ENCODE results near the gene FOXP1.

The FOXP1 gene

DNA sequence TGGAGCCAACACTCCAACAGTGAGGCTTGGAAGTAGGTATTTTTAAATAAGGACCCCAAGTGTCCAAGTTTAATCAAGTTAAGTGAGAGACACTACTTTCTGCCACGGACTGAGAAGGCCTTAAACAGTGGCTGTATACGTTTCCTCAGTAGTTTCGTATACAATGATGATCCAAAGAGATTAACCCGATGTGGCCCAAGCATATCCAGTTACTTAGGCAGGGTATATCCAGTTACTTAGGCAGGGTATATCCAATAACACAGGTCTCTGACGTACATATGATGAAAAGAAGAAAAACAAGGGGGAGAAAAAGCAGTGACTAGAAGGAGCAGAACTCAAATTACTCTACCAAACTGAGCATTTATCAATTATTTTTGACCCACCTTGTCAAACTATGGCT lies 591.4 kb downstream of the FOXP1 start:
- Histone ChIP-seq H3K4me1 (ENCODE audit: control insufficient read depth, insufficient read depth, low read length) (no peaks in the 10 kb centered on the region), H3K9ac (ENCODE audit: low read depth, low read length) (no peak overlapping the region), H3K4me3 (ENCODE audit: low read depth, low read length) (no peak overlapping the region), H3K27me3 (ENCODE audit: control insufficient read depth, insufficient read depth, low read length) (no peaks in the 10 kb centered on the region), H3K9me3 (ENCODE audit: control insufficient read depth, insufficient read depth, low read length) (no peaks in the 10 kb centered on the region), H3K36me3 (ENCODE audit: control insufficient read depth, insufficient read depth, low read length) (no peaks in the 10 kb centered on the region)

DNA sequence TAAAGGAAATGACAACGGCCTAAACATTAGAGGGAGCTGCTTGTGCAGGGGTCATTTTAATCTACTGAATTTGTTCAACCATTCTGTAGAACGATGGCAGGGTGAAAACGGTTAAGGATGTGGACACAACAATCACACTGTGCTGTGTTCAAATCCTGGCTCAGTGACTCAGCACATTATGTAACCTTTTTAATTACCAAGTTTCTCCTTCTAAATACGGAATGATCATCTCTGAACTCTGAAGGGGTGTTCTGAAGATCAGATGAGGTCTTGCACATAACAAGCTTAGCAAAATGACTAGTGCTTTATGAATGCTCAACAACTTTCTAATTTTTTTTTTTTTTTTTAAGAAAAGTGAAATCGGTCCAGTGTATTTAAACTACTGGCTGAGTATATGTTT lies 592.8 kb downstream of the FOXP1 start:
- no peaks in the 10 kb centered on the region for H3K27me3 ChIP-seq (ENCODE audit: control insufficient read depth, insufficient read depth, low read length)
- H3K9me3 ChIP-seq (ENCODE audit: control insufficient read depth, insufficient read depth, low read length) = no peaks in the 10 kb centered on the region
- H3K36me3 ChIP-seq (ENCODE audit: control insufficient read depth, insufficient read depth, low read length) = no peaks in the 10 kb centered on the region
- no peak overlapping the region for H3K9ac ChIP-seq (ENCODE audit: low read depth, low read length)
- H3K4me1 ChIP-seq (ENCODE audit: control insufficient read depth, insufficient read depth, low read length) = no peaks in the 10 kb centered on the region
- H3K4me3 ChIP-seq (ENCODE audit: low read depth, low read length) = no peak overlapping the region

DNA sequence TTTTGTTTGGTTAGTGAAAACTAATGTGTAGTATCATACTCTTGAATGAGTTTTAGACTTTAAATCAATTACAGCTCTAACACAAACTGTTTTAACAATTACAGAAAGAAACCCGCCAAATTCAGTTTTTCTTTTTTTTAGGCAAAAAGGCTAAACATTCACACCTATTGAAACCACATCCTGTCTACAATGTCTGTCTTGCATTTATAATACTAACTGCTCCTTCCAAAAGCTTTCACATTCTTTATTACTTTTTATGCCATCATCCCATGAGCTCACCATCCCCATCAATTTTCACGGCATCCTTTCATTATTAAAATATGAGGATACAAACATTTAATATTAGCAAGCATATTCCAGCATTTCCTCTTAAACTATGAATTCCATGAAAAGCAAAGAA lies 593.3 kb downstream of the FOXP1 start:
- H3K4me3 ChIP-seq (ENCODE audit: low read depth, low read length) = no peak overlapping the region
- H3K27me3 ChIP-seq (ENCODE audit: control insufficient read depth, insufficient read depth, low read length) = no peaks in the 10 kb centered on the region
- no peaks in the 10 kb centered on the region for H3K36me3 ChIP-seq (ENCODE audit: control insufficient read depth, insufficient read depth, low read length)

DNA sequence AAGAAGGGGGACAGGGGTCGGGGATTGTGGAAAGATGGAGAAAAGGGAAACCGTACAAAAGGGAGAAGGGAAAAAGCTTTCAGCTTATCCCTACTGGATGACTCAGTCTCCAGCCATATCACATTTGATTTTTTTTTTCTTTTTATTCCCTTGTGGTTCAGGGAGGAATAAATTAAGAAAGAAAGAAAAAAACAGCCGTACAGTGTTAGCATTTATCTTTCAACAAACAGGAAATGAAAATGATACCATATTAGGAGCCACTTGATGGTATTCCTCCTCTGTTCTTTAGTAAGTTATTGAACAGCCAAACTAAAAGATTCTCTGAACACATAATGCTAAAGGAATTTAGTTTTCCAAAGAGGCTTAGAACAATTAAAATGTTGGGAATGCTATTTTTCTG lies 594.4 kb downstream of the FOXP1 start:
- Histone ChIP-seq H3K36me3 (ENCODE audit: control insufficient read depth, insufficient read depth, low read length) (no peaks in the 10 kb centered on the region), H3K4me3 (ENCODE audit: low read depth, low read length) (no peak overlapping the region), H3K4me1 (ENCODE audit: control insufficient read depth, insufficient read depth, low read length) (no peaks in the 10 kb centered on the region), H3K9ac (ENCODE audit: low read depth, low read length) (no peak overlapping the region), H3K27me3 (ENCODE audit: control insufficient read depth, insufficient read depth, low read length) (no peaks in the 10 kb centered on the region), H3K9me3 (ENCODE audit: control insufficient read depth, insufficient read depth, low read length) (no peaks in the 10 kb centered on the region)

More for the DNA sequence above, 593.3 kb downstream of the FOXP1 start:
- Histone ChIP-seq H3K9me3 (ENCODE audit: control insufficient read depth, insufficient read depth, low read length) (no peaks in the 10 kb centered on the region), H3K4me1 (ENCODE audit: control insufficient read depth, insufficient read depth, low read length) (no peaks in the 10 kb centered on the region), H3K9ac (ENCODE audit: low read depth, low read length) (no peak overlapping the region)

DNA sequence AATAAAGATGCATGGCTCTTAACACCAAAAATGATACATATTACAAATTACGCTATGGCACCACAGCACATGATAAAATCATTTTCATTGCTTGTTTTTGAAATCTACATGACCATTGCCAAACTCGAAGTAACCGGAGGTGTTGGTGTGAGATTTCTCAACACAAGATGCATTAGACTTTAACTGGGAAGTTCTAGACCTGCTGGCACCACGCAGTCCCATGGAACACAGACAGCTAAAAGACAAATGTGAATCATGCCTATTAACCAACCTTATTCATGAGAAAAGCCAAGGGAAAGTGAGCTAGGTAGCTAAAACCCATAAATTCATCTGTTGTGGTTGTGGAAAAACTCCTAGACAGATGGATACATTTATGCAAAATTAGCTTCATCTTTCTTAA lies 595.4 kb downstream of the FOXP1 start:
- no peak overlapping the region for H3K4me3 ChIP-seq (ENCODE audit: low read depth, low read length)
- H3K4me1 ChIP-seq (ENCODE audit: control insufficient read depth, insufficient read depth, low read length) = peaks cover 4% of the 10 kb centered on the region
- no peaks in the 10 kb centered on the region for H3K27me3 ChIP-seq (ENCODE audit: control insufficient read depth, insufficient read depth, low read length)
- H3K9me3 ChIP-seq (ENCODE audit: control insufficient read depth, insufficient read depth, low read length) = no peaks in the 10 kb centered on the region
- no peak overlapping the region for H3K9ac ChIP-seq (ENCODE audit: low read depth, low read length)
- H3K36me3 ChIP-seq (ENCODE audit: control insufficient read depth, insufficient read depth, low read length) = no peaks in the 10 kb centered on the region

DNA sequence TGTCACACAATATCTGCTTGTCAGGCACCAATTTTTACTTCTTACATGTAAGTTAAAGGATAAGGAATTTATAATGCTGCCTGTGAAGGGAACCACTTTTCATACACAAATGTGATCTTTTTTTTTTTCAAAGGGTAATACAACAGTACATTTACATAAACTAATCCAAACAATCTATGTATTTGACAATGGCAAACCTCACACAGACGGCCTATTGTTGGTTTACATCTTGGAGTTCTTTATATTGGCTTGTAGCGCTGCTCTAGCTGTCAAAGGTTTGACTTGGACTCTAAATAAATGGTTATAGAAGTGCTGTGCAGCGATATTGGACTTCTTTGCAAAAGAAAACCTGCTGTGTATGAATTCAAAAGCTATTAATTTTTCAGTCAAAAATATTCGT lies 598.0 kb downstream of the FOXP1 start:
- H3K36me3 ChIP-seq (ENCODE audit: control insufficient read depth, insufficient read depth, low read length) = no peaks in the 10 kb centered on the region
- H3K4me3 ChIP-seq (ENCODE audit: low read depth, low read length) = no peak overlapping the region
- no peak overlapping the region for H3K9ac ChIP-seq (ENCODE audit: low read depth, low read length)
- H3K27me3 ChIP-seq (ENCODE audit: control insufficient read depth, insufficient read depth, low read length) = no peaks in the 10 kb centered on the region
- peaks cover 9% of the 10 kb centered on the region for H3K4me1 ChIP-seq (ENCODE audit: control insufficient read depth, insufficient read depth, low read length)
- no peaks in the 10 kb centered on the region for H3K9me3 ChIP-seq (ENCODE audit: control insufficient read depth, insufficient read depth, low read length)

DNA sequence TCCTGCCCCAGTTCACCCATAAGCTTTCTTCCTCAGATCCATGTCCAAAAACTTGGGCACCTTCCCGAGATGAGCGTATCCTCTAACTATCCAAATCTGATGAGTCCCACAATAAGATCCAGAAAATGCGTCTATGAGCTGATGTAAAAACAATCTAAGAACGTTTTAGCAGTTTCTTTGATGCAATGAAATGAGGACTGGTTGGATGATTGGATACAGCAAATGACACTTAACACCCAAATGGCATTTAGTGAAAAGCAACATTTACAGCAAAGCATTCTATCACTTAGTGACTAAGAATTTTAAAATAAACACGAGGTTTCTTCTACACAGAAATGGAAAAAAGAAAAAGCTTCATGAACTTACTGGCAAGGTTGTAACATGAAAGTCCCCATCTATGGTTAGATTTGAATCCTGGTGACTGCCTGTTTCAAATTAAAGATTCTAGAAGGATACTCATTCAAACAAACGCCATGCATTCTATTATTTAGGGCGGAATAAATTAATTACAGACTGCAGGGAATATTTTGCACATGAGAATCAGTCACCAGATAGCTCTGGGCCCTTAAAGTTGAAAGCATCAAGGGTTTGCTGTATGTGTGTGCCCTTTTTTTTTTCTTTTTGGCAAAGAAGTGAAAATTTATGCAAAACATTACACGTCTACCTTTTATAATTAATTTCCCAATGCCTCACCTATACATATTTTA lies 598.6 kb downstream of the FOXP1 start:
- Histone ChIP-seq H3K4me1 (ENCODE audit: control insufficient read depth, insufficient read depth, low read length) (peaks cover 9% of the 10 kb centered on the region), H3K9me3 (ENCODE audit: control insufficient read depth, insufficient read depth, low read length) (no peaks in the 10 kb centered on the region), H3K27me3 (ENCODE audit: control insufficient read depth, insufficient read depth, low read length) (no peaks in the 10 kb centered on the region), H3K4me3 (ENCODE audit: low read depth, low read length) (no peak overlapping the region), H3K9ac (ENCODE audit: low read depth, low read length) (no peak overlapping the region), H3K36me3 (ENCODE audit: control insufficient read depth, insufficient read depth, low read length) (no peaks in the 10 kb centered on the region)

DNA sequence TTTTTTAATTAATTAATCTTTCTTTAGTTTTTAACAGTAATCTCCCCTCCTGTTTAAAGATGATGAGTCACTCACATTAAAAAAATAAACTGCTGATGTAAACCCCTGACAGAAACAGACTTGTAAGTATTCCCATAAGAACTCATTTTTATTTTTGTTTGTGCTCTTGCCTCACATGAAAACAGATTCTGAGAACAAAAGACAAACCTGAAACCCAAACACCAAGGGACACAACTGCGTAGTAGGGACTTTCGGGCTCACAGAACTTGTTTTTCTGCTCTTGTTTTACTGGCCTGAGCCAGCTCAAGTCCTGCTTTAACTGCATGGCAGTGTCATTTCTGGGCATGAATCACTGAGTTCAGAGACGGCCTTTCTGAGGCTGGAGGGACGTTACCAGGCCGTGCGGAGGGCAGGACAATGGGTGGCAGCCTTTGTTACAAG lies 600.8 kb downstream of the FOXP1 start:
- Histone ChIP-seq H3K9ac (ENCODE audit: low read depth, low read length) (peak overlapping the region; percentile 27), H3K9me3 (ENCODE audit: control insufficient read depth, insufficient read depth, low read length) (no peaks in the 10 kb centered on the region), H3K36me3 (ENCODE audit: control insufficient read depth, insufficient read depth, low read length) (no peaks in the 10 kb centered on the region), H3K27me3 (ENCODE audit: control insufficient read depth, insufficient read depth, low read length) (no peaks in the 10 kb centered on the region), H3K4me3 (ENCODE audit: low read depth, low read length) (no peak overlapping the region), H3K4me1 (ENCODE audit: control insufficient read depth, insufficient read depth, low read length) (peaks cover 9% of the 10 kb centered on the region)

DNA sequence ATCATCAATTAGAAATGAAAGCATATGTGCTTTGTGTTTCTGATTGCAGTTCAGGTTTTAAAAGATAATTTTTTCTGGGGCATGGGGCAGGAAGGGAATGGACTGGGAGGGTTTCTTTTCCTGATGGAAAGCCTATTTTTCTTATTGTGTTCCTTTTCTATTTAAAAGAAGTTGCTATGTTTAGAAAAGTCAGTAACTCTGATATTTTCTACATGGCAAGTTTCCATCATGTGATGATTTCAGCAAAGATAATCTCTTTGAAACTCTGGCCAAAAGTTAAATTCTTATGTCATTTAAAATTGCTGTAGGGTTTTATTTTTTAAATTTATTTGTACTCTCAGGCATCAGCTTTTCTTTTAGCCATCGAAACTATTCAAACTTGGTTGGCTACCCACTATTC lies 601.2 kb downstream of the FOXP1 start:
- no peak overlapping the region for H3K9ac ChIP-seq (ENCODE audit: low read depth, low read length)
- H3K4me3 ChIP-seq (ENCODE audit: low read depth, low read length) = no peak overlapping the region
- peaks cover 9% of the 10 kb centered on the region for H3K4me1 ChIP-seq (ENCODE audit: control insufficient read depth, insufficient read depth, low read length)
- H3K9me3 ChIP-seq (ENCODE audit: control insufficient read depth, insufficient read depth, low read length) = no peaks in the 10 kb centered on the region
- H3K36me3 ChIP-seq (ENCODE audit: control insufficient read depth, insufficient read depth, low read length) = no peaks in the 10 kb centered on the region
- H3K27me3 ChIP-seq (ENCODE audit: control insufficient read depth, insufficient read depth, low read length) = no peaks in the 10 kb centered on the region

DNA sequence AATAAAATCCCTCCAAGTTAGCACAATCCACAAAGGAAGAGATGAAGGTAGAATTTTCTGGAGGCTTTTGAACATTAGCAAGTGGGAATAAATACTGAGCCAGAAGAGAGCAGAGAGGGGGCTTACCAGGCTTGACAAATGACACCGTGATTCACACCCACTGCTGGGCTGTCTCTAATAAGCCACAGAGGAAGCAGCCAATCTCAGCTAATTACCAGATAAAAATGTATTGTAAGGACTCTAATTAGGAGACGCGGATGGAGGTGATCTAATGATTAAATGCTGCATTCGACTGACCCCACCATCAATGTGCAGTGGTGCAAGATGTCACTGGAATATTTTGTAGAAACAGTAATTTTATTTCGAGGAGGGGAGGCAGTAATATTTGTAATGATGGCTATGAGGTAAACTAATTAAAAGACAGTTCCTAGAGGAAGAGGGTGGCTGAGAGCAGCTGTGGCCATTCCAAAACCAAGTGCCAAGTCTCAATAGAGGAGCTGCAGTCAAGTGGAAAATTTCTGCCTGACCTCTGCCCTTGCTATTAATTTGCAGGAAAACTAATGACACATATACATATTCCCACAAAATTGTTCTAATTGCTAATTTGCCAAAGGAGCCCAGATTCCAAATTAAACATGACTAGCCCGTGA lies 602.2 kb downstream of the FOXP1 start:
- no peaks in the 10 kb centered on the region for H3K36me3 ChIP-seq (ENCODE audit: control insufficient read depth, insufficient read depth, low read length)
- no peaks in the 10 kb centered on the region for H3K9me3 ChIP-seq (ENCODE audit: control insufficient read depth, insufficient read depth, low read length)
- H3K9ac ChIP-seq (ENCODE audit: low read depth, low read length) = no peak overlapping the region
- H3K4me1 ChIP-seq (ENCODE audit: control insufficient read depth, insufficient read depth, low read length) = peaks cover 9% of the 10 kb centered on the region
- H3K27me3 ChIP-seq (ENCODE audit: control insufficient read depth, insufficient read depth, low read length) = no peaks in the 10 kb centered on the region
- no peak overlapping the region for H3K4me3 ChIP-seq (ENCODE audit: low read depth, low read length)

DNA sequence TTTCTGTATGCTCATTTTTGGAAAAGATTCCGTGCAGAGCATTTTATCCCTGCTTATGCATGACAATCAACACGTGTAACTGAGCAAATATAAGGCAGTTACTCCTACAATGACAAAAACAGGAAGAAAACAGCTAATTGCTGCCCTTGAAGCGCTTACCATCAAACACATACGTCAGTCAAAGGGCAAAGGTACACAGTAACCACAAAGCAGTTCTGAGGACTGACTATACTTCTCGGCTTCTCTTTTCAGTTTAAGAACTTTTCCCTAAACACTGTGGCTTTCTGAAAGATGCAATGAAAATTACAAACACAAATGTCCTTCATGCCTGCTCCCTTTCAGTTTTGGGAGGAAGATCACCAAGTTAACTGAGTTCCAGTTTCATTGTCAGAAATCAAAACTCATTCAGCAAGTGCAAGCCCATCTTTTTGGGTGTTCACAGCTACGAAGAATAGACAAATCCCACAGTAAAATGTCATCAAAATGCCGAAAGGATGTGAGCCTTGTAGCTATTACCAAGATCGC lies 602.8 kb downstream of the FOXP1 start:
- H3K9me3 ChIP-seq (ENCODE audit: control insufficient read depth, insufficient read depth, low read length) = no peaks in the 10 kb centered on the region
- H3K9ac ChIP-seq (ENCODE audit: low read depth, low read length) = no peak overlapping the region
- no peak overlapping the region for H3K4me3 ChIP-seq (ENCODE audit: low read depth, low read length)
- H3K36me3 ChIP-seq (ENCODE audit: control insufficient read depth, insufficient read depth, low read length) = no peaks in the 10 kb centered on the region
- no peaks in the 10 kb centered on the region for H3K27me3 ChIP-seq (ENCODE audit: control insufficient read depth, insufficient read depth, low read length)
- H3K4me1 ChIP-seq (ENCODE audit: control insufficient read depth, insufficient read depth, low read length) = peaks cover 9% of the 10 kb centered on the region

DNA sequence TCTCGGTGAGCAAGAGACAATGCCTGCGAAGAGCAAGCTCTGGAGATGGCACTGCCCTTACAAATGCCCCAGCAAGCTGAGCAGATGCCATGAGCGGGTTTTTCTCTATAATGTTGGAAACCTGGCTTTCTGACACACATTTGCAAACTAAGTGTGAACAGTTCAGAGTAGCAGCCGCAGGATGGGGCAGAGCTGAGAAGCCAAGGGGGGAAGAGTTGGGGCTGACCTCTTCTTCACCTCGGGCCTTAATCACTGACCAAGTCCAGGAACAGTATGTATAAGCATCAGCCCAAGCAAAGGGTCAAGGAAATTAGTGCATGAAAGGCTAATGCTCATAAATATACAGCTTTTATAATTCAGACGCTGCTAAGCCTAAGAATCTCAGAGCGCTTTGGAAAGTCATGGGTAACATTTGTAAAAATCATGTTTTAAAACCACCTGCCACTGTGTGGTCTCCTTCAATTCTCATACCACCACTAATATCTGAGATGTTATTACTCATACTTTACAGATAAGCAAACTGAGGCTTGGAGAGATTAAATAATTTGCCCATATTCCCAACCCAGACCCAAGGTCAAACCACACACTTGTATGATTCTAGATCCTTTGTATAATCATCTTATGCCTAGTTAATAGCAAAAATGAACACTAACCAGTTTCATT lies 603.4 kb downstream of the FOXP1 start:
- Histone ChIP-seq H3K4me1 (ENCODE audit: control insufficient read depth, insufficient read depth, low read length) (peaks cover 9% of the 10 kb centered on the region), H3K36me3 (ENCODE audit: control insufficient read depth, insufficient read depth, low read length) (no peaks in the 10 kb centered on the region), H3K9ac (ENCODE audit: low read depth, low read length) (no peak overlapping the region), H3K4me3 (ENCODE audit: low read depth, low read length) (no peak overlapping the region), H3K9me3 (ENCODE audit: control insufficient read depth, insufficient read depth, low read length) (no peaks in the 10 kb centered on the region), H3K27me3 (ENCODE audit: control insufficient read depth, insufficient read depth, low read length) (no peaks in the 10 kb centered on the region)

Data from iPS-15b (cell line).